T-helper 2 cell treated with Interferon-gamma antibody and Interleukin-4, amounts not matched to agents 100 ng/mL and 5 ng/mL, for 36 hours (primary cell): ENCODE results near the gene SH3RF2. TPM values are rescaled to one million over a fixed set of nuclear protein-coding genes. Genes with fewer than 3 reads are reported as not detected.
"Not testable (repeated sequence)": the region's sequence is repeated elsewhere in the genome, so short reads cannot be mapped to it uniquely, and the experiment has no call there.

Experiments used
- intact Hi-C: fragments of 100-400 bp; cut with micrococcal nuclease; formaldehyde crosslinking; loops from one replicate; pipeline ENCODE4 v1.15.1; 2023
- total RNA-seq: library from RNA; stranded (reverse); gene quantifications from 2 replicates; pipeline ENCODE4 v1.2.3, GENCODE V29; 2022

Gene SH3RF2
- total RNA-seq, 1 donor from 2014 or later = 0.14 TPM

DNA sequence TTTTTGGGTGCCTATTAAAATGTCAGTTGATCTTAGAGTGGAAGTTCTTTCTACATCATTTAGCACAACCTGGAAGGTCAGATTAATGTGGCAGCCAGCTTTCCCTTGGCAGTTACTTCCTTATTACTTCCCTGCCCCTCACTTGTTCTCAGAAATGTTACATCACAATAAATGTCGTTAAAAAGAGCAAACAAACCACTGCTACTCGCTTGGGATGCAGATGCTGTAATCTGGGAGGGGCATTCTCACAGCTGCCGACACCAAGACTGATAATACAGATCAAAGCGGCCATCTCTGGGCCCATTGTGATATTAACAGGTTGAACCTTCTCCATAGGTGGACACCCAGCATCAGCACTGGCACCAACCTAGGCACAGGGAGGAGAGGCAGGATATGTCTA is 139.7 kb downstream of the SH3RF2 start:
- intact Hi-C loops = no loop called here

DNA sequence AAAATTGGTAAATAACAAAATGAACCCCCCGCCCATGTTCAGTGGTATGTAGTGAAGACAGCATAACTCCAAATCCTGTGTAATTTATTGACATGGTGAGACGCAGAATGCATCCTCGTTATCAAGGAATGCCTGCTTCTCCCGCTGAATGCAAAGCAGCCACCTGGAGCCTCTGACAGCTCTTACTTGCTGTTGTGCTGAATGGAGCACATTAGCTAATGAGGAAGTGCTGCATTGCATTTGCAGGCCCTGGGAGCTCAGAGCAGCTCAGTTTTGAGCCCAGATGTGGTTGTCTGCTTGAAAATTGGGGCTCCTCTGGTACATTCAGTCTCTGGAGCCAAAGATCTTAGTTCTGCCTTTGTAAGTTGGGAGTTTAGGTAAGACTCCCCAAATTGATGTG is 140.1 kb downstream of the SH3RF2 start:
- intact Hi-C loops = no loop called here

DNA sequence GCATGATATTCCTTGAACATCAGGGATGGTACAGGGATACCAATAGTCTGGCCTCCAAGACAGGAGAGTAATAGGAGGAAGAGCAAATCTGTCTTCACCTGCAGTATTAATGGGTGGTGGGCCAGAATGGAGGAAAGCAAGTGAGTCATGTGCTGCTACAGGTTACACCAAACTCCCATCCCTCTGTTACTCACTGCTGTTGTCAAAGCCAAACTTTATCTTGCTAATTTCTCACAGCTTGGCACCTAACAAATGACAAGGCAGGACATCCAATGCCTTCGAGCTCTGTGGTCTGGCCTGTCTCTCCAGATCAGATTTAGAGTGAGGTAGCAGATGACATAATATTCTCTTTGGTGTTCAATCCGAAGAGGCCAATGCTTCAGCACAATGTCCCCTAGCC is 142.2 kb downstream of the SH3RF2 start:
- intact Hi-C loops = no loop called here

DNA sequence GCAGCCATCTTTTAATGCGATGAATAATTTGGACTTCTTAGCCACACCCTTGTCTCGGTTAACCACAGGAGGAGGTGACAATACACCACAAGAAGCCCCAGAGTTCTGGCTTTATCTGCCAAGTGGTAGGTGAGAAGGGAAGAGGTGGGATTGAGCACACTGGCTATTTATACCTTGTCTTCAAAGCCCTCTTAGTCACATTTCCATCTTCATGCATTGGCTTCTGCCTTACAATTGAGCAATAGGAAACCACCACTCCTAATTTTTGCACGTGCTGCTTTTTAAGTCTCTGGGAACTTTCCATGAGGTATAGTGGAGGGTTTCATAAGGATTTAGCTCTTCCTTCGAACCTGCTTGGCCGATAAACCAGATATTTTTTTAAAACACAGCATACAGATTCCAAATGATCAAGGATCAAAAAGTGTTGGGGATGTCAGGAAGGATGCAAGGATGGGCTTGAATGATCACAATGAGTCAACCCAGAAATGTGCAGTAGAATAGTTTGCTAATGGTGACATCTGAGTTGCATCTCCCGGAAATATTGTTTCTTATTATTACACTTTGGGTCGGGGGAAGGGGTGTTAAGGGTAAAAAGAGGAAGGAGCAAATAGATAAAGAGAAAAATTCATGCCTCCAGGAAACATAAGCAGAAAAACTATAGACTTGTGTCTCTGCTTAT is 143.5 kb downstream of the SH3RF2 start:
- intact Hi-C loops = no loop called here

DNA sequence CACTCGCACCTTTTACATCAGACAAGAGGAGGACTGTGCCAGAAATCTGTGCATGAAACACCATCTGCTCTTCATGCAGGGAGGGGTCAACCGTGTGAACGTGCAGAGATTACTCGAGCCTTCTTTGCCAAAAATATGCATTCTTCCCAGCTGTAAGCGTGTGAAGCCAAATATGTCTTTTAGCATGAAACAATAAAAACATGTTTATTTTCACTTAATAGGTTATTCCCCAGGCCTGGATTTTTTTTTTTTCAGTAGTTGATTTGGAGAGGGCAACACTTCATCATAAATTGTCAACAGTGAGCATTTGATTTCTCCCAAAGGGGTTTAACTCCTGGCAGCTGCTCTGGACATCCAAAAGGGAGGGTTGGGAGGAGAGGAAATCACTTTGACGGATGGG is 145.2 kb downstream of the SH3RF2 start:
- intact Hi-C loops = no loop called here

DNA sequence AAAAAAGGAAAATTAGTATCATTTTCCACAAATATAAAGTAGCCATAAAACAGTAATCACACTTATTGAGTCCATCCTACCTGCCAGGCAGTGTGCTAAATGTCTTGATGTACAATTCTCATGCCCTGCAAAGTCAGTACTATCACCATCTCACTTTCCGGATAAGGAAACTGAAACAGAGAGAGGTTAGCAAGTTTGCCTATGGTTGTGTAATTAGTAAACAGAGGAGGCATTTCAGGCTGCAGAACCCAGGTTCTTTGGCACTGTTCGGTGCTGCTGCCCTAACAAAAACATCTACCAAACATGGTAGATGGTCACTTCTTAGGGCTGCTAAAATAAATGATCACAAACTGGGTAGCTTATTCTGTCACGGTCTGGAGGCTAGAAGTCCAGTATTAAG is 146.4 kb downstream of the SH3RF2 start:
- intact Hi-C loops = no loop called here

DNA sequence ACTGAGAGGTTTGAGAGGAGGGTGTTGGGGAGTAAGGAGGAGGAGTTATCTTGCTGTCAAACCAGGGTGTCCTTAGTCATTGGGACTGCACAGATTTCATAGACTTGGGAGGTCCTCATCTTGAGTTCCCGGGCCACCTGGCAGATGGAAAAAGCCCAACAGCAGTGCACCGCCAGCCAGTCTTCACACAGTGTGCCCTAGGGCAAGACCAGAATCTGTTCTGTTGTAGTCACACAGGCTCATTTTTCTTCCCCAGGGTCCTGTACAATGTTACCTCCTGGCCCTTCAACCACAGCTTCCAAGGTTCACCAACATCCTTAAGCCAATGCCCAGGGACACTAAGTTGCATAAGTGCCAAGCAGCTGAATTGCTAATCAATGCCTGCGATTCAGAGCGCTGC is 148.0 kb downstream of the SH3RF2 start:
- intact Hi-C loops = no loop called here

DNA sequence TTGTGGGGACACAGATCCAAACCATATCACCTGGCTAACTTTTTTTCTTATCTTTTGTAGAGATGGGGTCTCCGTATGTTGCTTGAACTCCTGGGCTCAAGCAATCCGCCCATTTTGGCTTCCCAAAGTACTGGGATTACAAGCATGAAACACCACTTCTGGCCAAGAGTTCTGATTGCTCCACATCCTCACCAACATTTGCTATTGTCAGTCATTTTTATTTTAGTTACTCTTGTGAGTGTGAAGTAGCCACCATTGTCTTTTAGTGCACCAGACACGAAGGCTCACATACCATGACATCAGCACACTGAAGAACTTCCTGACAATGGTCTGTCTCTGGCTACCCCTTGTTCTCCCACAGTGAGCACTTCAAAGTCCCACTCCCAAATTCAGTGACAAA is 151.7 kb downstream of the SH3RF2 start:
- intact Hi-C loops = no loop called here

DNA sequence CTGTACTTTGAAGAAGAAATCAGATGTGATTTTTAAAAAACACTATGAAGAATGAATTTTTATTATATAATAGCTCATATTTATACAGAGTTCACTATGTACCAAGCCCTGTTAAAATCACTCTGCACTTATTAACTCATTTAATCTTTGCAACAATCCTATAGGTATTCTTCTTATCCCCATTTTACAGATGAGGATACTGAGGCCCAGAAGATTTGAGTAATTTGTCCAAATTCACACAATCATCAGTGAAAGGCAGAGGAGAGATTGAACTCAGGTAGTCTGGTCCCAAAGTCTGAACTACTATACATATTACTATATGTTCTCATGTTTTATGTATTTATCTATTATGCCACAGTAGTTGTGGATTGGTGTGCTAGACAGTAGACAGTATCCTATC is 152.9 kb downstream of the SH3RF2 start:
- intact Hi-C loops = no loop called here

DNA sequence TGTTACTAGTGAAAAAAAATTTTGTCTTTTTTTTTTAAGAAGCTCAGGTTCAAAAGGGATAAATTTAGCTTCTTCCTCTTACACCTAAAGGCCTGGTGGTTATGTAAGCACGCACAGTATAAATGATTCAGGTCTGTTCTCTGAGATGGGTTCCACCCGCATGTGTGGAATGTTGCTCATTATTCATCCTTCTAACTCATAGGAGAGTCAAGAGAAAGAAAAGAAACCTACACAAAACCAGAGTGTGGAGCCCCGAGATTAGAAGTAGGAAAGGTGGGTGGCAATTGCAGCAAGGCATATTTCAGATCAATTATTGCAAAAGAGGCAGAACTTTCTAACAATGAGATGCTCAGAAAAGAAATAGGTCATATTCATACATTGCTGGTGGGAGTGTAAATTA is 155.5 kb downstream of the SH3RF2 start:
- intact Hi-C loops = no loop called here

DNA sequence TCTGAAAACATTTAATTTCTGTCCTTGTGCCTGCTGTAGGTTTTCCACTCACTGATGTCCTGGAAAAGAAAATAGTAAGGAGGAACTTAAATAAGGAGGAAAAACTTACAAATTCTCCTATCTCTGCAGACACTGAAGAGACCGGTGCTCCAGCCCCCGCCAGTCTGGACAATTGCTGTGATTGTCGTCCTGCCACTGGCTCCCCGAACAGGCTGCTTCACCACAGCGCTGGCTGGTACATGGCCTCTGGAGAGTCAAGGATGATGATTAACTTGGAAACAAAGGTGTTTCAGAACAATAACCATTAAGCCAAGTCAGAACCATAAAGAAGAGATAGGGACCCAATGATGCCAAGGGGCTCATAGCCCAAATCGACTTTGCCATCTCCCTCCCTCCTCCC is 161.7 kb downstream of the SH3RF2 start:
- intact Hi-C loops = no loop called here

DNA sequence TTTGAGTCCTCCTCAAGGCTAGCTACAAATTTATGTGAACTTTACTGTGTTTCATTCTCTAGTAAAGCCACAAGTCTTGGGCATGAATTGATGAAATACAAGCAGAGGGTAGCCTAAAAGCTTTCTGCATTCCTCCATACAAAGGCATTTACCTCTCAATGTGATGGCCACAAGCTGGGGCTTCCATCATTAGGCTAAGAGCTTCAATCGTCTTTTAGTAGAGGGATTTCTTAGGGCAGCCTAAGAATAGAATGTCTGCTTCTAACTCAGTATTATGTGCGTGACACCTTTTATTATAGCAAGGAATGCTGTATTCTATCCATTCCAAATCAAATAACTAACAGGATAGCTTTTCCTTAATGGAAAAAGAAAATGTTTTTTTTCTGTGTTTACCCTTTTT is 165.3 kb downstream of the SH3RF2 start:
- intact Hi-C loops = no loop called here

DNA sequence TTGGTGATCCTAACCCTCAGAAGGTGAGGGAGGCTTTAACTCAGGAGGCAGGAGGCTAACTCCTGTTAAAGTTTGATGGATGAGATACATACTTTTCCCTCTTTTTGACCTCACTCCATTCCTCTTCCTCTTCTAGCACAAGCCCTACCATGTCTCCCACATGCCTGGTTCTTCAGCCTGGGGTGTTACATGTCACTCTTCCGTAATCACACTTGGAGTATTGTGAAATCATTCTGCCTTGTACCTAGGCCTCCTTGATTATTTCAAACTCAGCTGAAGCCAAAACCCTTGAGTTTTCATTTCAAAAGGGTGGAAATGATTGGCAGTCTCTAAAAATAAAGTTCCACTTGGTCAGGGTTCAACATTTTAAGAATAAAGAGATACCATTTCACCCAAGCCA is 167.2 kb downstream of the SH3RF2 start:
- intact Hi-C loops = no loop called here

DNA sequence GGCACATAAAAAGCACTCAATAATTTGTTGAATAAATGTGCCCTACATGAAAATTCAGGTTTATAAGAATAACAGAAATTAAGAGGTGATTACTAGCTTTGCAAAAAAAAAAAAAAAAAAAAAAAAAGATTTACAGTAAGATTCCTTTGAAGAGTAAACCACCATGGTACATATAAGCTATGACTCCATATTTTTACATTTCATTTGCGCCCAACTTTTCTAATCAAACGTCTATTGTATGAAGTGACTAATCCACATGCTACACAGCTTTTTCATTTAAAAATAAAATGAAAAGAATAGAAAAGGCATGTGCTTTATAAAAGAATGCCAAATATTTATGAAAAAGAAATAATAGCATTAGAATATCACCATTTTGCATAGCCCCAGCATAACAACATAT is 169.1 kb downstream of the SH3RF2 start, which contains the start of gene PLAC8L1:
PLAC8L1 (minus strand) TSS at position 101 of the 400 bp plus-strand sequence. CDS start 1,266 bp downstream, outside the sequence.
- intact Hi-C loops = no loop called here

DNA sequence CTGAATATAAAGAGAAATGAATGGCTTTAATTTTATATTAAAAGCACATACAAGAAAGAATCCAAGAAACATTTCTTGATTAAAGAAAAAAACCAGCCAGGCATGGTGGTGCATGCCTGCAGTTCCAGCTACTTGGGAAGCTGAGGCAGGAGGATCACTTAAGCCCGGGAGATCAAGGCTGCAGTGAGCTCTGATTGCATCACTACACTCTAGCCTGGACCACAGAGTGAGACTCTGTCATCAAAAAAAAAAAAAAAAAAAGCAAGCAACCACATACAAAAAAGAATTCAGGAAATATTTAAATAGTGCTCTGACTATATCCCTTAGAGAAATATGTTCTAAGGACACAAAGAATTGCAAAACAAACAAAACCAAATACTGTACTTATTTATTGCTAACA is 171.5 kb downstream of the SH3RF2 start:
- intact Hi-C loops = no loop called here

DNA sequence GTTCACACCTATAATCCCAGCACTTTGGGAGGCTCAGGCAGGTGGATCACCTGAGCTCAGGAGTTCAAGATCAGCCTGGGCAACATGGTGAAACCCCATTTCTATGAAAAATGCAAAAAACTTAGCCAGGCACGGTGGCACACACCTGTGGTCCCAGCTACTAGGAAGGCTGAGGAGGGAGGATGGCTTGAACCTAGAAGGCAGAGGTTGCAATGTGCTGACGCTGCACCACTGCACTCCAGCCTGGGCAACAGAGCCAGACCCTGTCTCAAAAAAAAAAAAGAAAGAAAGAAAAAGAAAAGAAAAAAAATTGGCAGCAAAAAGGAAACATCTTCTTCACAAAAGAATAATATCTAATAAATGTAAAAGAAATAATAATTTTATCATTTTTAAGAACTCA is 172.5 kb downstream of the SH3RF2 start:
- intact Hi-C loops = not testable (repeated sequence)

DNA sequence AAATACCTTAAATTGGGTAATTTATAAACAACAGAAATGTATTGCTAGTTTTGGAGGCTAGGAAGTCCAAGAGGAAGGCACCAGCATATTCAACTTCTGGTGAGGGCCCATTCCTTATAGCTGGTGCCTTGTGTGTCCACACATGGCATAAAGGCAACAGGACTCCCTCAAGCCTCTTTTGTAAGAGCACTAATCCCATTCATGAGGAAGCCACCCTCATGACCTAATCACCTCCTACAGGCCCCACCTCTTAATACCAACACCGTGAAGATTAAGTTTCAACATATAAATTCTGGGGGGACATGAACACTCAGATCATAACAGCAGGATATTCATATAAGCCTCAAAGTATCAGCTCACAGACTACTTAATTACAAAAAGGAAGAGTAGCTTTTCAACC is 173.0 kb downstream of the SH3RF2 start:
- intact Hi-C loops = no loop called here

DNA sequence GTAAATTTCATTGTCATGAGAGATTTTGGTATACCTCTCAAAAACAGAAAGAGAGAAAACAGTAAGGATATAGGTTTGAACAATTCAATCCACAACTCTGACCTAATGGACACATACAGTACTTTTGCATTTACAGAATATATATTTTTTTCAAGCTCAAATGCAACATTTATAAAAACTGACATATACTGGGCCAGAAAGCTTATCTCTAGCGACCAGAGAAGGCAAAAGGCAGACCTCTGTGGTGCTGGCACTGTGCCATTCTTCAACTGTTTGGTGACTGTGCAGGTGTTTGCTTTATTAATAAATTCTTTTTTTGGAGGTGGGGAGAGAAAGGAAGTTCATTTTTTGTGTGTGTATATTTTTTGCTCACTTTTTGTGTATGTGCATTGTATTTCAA is 175.0 kb downstream of the SH3RF2 start:
- intact Hi-C loops = no loop called here

DNA sequence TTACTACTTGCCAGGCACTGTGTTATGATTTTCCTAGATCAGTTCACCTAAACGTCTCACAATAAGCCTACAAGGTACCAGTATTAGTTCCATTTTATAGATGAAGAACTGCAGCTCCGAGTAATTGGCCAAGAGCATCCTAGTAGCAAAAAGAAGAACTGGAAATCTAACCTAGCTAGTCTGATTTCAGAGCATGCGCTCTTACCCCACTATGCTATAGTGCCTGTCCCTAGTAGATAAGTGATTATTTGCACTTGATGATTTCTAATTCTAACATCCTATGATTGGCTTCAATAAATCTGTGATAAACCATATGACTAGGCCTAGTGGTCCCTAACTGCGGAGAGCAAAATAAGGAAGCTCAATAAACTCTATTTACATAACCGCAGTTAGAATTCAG is 176.1 kb downstream of the SH3RF2 start:
- intact Hi-C loops = no loop called here

Other genes starting within 250 kb of the SH3RF2 start
- gene PRELID2, start 101.2 kb upstream of the SH3RF2 start, total RNA-seq = 3.7 and 4.3 TPM in 2 replicates
- not detected in 2 replicates for gene GRXCR2, start 63.6 kb upstream of the SH3RF2 start, total RNA-seq
- gene PLAC8L1, start 169.0 kb downstream of the SH3RF2 start, total RNA-seq = 1.1 TPM in 1 of 2 replicates, not detected in the other
- gene LARS1, start 246.1 kb downstream of the SH3RF2 start, total RNA-seq = 116 and 120 TPM in 2 replicates